H1 (cell line): Measurements from ENCODE around the gene KMT5C.

Experiments
- BACH1 ChIP-seq: IDR thresholded peaks from 2 replicates; pipeline ENCODE4 v1.6.1; 2012; ENCODE audit warnings: low read length, improper control_type of control experiment
- EP300 ChIP-seq, 2 experiments: IDR thresholded peaks; 1 replicate in 1 of 2; 2 replicates in 1 of 2; pipeline ENCODE4 v1.6.1; 2011 to 2012; ENCODE audit warnings: low read depth in 2 of 2, low read length in 2 of 2, mild to moderate bottlenecking in 2 of 2, borderline replicate concordance in 1 of 2, inconsistent platforms in 1 of 2, moderate library complexity in 1 of 2
- JUND ChIP-seq: IDR thresholded peaks from 2 replicates; pipeline ENCODE4 v1.6.1; 2011; ENCODE audit warnings: mild to moderate bottlenecking, improper control_type of control experiment, low read length
- KDM1A ChIP-seq: fragments of 200-600, 300-600 bp; sonication (generic); IDR thresholded peaks from 2 replicates; pipeline ENCODE4 v1.7.1; 2016; ENCODE audit warnings: mild to moderate bottlenecking, low read length, borderline replicate concordance
- MAFK ChIP-seq: IDR thresholded peaks from 2 replicates; pipeline ENCODE4 v1.6.1; 2012; ENCODE audit warnings: low read depth, mild to moderate bottlenecking, improper control_type of control experiment, low read length
- NRF1 ChIP-seq: IDR thresholded peaks from 2 replicates; pipeline ENCODE4 v1.6.1; 2011; ENCODE audit warnings: mild to moderate bottlenecking, low read depth, low read length, improper control_type of control experiment
- POLR2A ChIP-seq, 2 experiments: IDR thresholded peaks; 1 replicate in 1 of 2; 2 replicates in 1 of 2; pipeline ENCODE4 v1.6.1; 2011; ENCODE audit warnings: low read depth in 2 of 2, low read length in 2 of 2, mild to moderate bottlenecking in 2 of 2; ENCODE audit errors: control extremely low read depth in 1 of 2
- POLR2AphosphoS5 ChIP-seq: IDR thresholded peaks from 2 replicates; pipeline ENCODE4 v1.6.1; 2011; ENCODE audit warnings: low read depth, low read length
- TAF7 ChIP-seq: optimal IDR thresholded peaks from 2 replicates; pipeline ENCODE3; 2011; ENCODE audit warnings: low read depth, mild to moderate bottlenecking, inconsistent platforms, low read length, moderate library complexity, borderline replicate concordance
- YY1 ChIP-seq: IDR thresholded peaks from 2 replicates; pipeline ENCODE4 v1.6.1; 2011; ENCODE audit warnings: low read depth, mild to moderate bottlenecking, low read length
- TF ChIP-seq, protein P1 (sequence below), 3 experiments: IDR thresholded peaks; 1 replicate in 2 of 3; 2 replicates in 1 of 3; pipeline versions ENCODE4 v1.5.1 to v1.6.1; 2011; ENCODE audit warnings: low read length in 3 of 3, mild to moderate bottlenecking in 3 of 3, inconsistent platforms in 2 of 3, low read depth in 1 of 3, moderate library complexity in 1 of 3; ENCODE audit not compliant: insufficient read depth in 1 of 3; ENCODE audit errors: control extremely low read depth in 1 of 3

DNA sequence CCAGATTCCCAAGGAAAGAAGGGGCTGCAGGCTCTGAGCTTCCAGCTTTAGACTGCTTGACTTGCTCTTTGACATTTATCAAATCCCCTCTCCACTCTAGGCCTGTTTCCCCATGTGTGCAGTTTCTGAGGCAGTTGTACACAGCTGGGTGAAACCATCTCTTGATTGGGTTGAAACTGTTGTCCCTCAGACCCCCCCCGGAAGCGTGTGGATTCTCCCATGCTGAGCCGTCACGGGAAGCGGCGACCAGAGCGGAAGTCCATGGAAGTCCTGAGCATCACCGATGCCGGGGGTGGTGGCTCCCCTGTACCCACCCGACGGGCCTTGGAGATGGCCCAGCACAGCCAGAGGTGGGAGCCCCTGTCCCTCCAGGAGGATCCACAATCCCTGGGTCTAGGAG, 36.2 kb upstream of the KMT5C start:
- TF ChIP-seq, protein P1, sequence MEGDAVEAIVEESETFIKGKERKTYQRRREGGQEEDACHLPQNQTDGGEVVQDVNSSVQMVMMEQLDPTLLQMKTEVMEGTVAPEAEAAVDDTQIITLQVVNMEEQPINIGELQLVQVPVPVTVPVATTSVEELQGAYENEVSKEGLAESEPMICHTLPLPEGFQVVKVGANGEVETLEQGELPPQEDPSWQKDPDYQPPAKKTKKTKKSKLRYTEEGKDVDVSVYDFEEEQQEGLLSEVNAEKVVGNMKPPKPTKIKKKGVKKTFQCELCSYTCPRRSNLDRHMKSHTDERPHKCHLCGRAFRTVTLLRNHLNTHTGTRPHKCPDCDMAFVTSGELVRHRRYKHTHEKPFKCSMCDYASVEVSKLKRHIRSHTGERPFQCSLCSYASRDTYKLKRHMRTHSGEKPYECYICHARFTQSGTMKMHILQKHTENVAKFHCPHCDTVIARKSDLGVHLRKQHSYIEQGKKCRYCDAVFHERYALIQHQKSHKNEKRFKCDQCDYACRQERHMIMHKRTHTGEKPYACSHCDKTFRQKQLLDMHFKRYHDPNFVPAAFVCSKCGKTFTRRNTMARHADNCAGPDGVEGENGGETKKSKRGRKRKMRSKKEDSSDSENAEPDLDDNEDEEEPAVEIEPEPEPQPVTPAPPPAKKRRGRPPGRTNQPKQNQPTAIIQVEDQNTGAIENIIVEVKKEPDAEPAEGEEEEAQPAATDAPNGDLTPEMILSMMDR (IDR thresholded peaks at IDR 0.05; ENCODE audit: control extremely low read depth in 1 of 3, insufficient read depth in 1 of 3, low read depth in 1 of 3, low read length in 3 of 3): no peak
- TF ChIP-seq EP300 (IDR thresholded peaks at IDR 0.05; ENCODE audit: borderline replicate concordance in 1 of 2, low read depth in 2 of 2, low read length in 2 of 2) (no peak), NRF1 (no peak), YY1 (no peak), KDM1A (no peak), POLR2A (IDR thresholded peaks at IDR 0.05; ENCODE audit: control extremely low read depth in 1 of 2, low read depth in 2 of 2, low read length in 2 of 2) (no peak), POLR2AphosphoS5 (no peak), TAF7 (no peak), MAFK (no peak), JUND (no peak), BACH1 (no peak)
